Glutamatergic neuron (in vitro differentiated cells): ENCODE results near the gene TMEM128. TPM values are rescaled to one million over a fixed set of nuclear protein-coding genes. Genes with fewer than 3 reads are reported as not detected.
"Not testable (repeated sequence)": the region's sequence is repeated elsewhere in the genome, so short reads cannot be mapped to it uniquely, and the experiment has no call there.

ENCODE experiments used
- DNase-seq: peaks from one replicate; pipeline ENCODE4 v3.0.0; 2022
- H3K27ac Mint-ChIP-seq: one replicate; pipeline ENCODE4 v1.8.0; 2020; ENCODE audit warnings: mild to moderate bottlenecking, mixed read lengths, inconsistent platforms; ENCODE audit not compliant: unreplicated experiment
- H3K27me3 Mint-ChIP-seq: one replicate; pipeline ENCODE4 v1.8.0; 2020; ENCODE audit warnings: mild to moderate bottlenecking, moderate library complexity, mixed read lengths, inconsistent platforms; ENCODE audit not compliant: unreplicated experiment
- H3K36me3 Mint-ChIP-seq: one replicate; pipeline ENCODE4 v1.8.0; 2020; ENCODE audit warnings: mild to moderate bottlenecking, mixed read lengths, inconsistent platforms; ENCODE audit not compliant: unreplicated experiment
- H3K4me1 Mint-ChIP-seq: one replicate; pipeline ENCODE4 v1.8.0; 2020; ENCODE audit warnings: mild to moderate bottlenecking, low read depth, mixed read lengths, inconsistent platforms; ENCODE audit not compliant: unreplicated experiment
- H3K4me3 Mint-ChIP-seq: one replicate; pipeline ENCODE4 v1.8.0; 2020; ENCODE audit warnings: mild to moderate bottlenecking, mixed read lengths, inconsistent platforms; ENCODE audit not compliant: unreplicated experiment
- H3K9me3 Mint-ChIP-seq: one replicate; pipeline ENCODE4 v1.8.0; 2020; ENCODE audit warnings: mild to moderate bottlenecking, moderate library complexity, mixed read lengths, inconsistent platforms; ENCODE audit not compliant: unreplicated experiment
- CTCF ChIP-seq: fragments of 200-600 bp; sonication (generic); IDR thresholded peaks from one replicate; pipeline ENCODE4 v1.5.0; 2021; ENCODE audit not compliant: partially characterized antibody, unreplicated experiment
- total RNA-seq: library from RNA; stranded (reverse); fragmentation: NEBNext Ultra II Directional; extraction: Animal tissue kit (Norgen Biotek cat#: 25700); gene quantifications from one replicate; pipeline ENCODE4 v1.2.1, GENCODE V29; 2021; ENCODE audit not compliant: unreplicated experiment

Gene TMEM128
- total RNA-seq, 1 donor from 2014 or later, result 19.3 TPM

- no peak for DNase-seq
- H3K4me3 Mint-ChIP-seq, result no peak overlapping the region
- H3K36me3 Mint-ChIP-seq, result no peaks in the 10 kb centered on the region
- H3K4me1 Mint-ChIP-seq, result no peaks in the 10 kb centered on the region
- no peak overlapping the region for H3K27ac Mint-ChIP-seq
- H3K27me3 Mint-ChIP-seq, result peaks cover 2% of the 10 kb centered on the region
- H3K9me3 Mint-ChIP-seq, result peaks cover 4% of the 10 kb centered on the region
- no peak for TF ChIP-seq CTCF
These were observed 47.4 kb downstream of the TMEM128 start for GRCh38 chr4:4200624-4201023.

- Mint-ChIP-seq H3K4me1 (no peaks in the 10 kb centered on the region), H3K27ac (no peak overlapping the region), H3K36me3 (no peaks in the 10 kb centered on the region), H3K4me3 (no peak overlapping the region), H3K27me3 (no peaks in the 10 kb centered on the region), H3K9me3 (peaks cover 5% of the 10 kb centered on the region)
- DNase-seq, result no peak
- TF ChIP-seq CTCF, result no peak
These were observed 52.7 kb downstream of the TMEM128 start for GRCh38 chr4:4195354-4195753.

DNA sequence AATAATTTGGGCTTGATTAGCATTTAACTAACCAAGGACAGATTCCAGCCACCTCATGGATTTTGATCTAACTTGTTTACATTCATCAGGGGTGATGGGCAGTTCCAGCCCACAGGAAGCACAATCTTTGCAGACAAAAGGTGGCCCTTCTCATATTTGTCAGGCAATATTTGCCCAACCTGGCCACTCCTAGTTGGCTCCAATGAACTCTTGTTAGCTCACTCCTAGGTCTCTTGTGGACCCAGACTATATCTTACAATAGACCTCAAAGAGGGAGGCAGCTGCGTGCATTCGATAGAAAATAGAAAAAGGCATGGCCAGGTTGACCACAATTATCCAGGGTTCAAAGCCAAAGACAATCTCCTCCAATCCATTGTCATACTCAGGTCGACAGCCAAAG, 59.5 kb downstream of the TMEM128 start:
- H3K36me3 Mint-ChIP-seq, H3K4me1 Mint-ChIP-seq, H3K4me3 Mint-ChIP-seq, H3K27me3 Mint-ChIP-seq, DNase-seq, H3K27ac Mint-ChIP-seq, H3K9me3 Mint-ChIP-seq: not testable (repeated sequence)

Other genes with a start within 250 kb of the TMEM128 start
- 1.4 TPM for gene OTOP1, start 21.3 kb downstream of the TMEM128 start, total RNA-seq
- gene LYAR, start 41.9 kb upstream of the TMEM128 start, total RNA-seq, result 7.4 TPM
- 4.8 TPM for gene ZBTB49, start 42.0 kb upstream of the TMEM128 start, total RNA-seq
- 208 TPM for gene NSG1, start 138.9 kb upstream of the TMEM128 start, total RNA-seq